Fibroblast of skin of right biceps (primary cell): ENCODE results near the gene MTARC1.

Source experiments
- DNase-seq: peaks from one replicate; pipeline ENCODE4 v3.0.0-alpha.2; 2013

Gene MTARC1

GRCh38 chr1:220786337-220787068, at the start of gene MTARC1:
MTARC1 (plus strand) TSS chr1:220786913; CDS start chr1:220786945, 32 bp downstream.
- DNase-seq, result peak; percentile 36

DNA sequence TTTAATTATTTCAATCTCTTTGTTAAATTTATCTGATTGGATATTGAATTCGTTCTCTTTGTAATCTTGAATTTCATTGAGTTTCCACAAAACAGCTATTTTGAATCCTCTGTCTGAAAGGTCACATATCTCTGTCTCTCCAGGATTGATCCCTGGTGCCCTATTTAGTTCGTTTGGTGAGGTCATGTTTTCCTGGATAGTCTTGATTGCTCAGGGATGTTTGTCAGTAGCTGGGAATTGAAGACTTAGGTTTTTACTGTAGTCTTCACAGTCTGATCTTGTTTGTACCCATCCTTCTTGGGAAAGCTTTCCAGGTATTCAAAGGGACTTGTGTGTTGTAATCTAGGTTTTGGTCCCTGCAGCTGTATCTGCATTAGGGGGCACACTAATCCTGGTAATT, 45.4 kb upstream of the MTARC1 start:
- no peak for DNase-seq

DNA sequence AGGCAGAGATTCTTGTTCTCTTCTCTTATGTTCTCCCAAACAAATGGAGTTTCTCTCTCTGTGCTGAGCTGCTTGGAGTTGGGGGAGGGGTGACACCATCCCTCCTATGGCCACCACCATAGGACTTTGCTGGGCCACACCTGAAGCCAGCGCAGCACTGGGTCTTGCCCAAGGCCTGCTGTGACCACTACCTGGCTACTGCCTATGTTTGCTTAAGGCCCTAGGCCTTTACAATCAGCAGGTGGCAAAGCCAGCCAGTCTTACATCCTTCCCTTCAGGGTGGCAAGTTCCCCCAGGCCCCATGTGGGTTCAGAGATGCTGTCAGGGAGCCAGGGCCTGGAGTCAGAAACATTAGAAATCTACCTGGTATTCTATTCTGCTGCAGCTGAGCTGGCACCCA, 44.9 kb upstream of the MTARC1 start:
- DNase-seq, result no peak

DNA sequence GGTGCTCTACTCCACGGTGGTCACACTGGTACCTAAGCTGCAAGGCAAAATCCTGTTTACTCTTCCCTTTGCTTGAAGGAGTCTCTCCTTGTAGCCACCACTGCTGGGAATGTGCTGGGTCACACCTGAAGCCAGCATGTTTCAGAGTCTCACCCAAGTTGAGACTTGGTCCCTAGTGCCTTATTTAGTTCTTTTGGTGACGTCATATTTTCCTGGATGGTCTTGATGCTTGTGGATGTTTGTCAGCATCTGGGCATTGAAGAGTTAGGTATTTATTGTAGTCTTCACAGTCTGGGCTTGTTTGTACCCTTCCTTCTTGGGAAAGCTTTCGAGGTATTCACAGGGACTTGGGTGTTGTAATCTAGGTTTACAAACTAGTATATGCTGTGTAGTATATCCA, 44.2 kb upstream of the MTARC1 start:
- no peak for DNase-seq

- DNase-seq, result no peak
These were observed 39.9 kb upstream of the MTARC1 start for GRCh38 chr1:220746851-220747250.

DNA sequence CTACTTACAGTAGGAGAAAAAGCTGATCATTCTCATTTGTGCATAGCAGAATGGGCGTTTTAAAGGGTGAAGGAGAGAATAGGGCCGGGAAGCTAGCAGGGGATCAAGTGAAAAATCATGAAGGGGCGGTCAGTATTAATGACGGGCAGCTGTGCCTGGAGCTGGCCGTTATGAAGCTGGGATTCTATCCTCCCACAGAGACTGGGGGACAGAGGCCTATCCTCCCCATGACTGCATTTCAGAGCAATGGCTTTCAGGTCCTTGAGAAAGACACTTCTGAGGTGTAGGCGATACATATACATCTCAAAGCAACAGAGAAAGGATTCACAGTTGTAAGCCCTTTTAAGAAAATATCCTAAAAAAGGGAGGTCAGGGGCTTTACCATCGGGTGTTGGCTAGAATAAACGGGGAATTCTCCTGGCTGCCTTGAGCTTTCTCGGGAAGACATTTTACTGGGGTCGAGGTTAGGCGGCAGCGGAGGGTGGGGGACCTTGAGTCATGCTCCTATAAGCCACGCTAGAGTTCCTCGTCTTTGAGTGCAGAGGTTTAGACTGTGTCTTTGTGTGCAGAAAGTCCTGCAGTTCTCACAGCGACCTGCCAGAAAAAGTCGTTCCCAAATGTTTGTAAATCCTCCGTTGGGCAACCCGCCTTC, 39.1 kb upstream of the MTARC1 start:
- no peak for DNase-seq

DNA sequence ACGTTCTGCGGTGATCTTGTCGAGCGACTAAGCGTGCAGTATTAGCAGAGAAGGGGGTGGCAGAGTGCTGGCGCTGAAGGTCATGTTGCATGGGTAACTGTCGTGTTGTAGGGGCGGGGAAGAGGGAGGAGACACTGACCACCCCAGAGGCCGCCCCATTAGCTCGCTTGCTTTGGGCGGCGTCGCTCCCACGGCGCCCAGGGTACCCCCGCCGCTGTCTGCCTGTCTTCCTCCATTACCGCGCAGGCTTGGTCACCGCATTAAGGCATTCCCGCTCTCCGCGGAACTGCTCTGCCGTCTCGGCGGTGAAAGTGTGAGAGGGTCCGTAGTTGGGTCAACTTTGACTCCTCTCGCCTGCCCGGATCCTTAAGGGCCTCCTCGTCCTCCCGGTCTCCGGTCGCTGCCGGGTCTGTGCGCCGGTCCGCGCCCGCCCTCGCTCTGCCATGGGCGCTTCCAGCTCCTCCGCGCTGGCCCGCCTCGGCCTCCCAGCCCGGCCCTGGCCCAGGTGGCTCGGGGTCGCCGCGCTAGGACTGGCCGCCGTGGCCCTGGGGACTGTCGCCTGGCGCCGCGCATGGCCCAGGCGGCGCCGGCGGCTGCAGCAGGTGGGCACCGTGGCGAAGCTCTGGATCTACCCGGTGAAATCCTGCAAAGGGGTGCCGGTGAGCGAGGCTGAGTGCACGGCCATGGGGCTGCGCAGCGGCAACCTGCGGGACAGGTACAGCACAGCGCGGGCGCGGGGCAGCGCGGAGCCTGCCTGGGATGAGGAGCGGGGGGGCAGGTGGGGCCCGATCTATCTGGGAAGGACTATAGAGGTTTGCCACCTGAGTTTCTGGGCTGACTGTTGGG, 38.4 kb upstream of the MTARC1 start, which contains the start of gene MTARC2:
MTARC2 (plus strand) TSS at position 234 of the 846 bp plus-strand sequence; CDS start at position 444, 210 bp downstream.
- DNase-seq, result peak; percentile 62

DNA sequence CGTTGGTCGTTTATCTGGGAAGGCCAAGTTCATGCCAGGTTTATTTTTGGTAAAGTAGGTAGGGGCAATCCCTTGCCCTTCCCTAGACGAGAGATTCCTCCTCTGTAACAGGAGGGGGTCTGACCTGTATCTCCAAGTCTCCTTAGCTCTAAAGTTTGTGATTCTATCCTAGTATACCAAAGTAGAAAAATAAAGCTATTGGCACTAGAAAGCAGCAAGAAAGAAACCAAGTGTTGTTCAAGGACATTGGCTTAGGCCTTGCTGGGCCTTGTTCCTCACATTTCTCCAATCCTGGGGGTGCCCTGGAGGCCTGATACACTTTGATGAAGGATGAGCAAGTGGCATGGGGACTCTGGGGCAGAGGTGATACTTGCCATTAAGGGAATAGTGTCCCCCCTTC, 37.8 kb upstream of the MTARC1 start:
- DNase-seq, result no peak

DNA sequence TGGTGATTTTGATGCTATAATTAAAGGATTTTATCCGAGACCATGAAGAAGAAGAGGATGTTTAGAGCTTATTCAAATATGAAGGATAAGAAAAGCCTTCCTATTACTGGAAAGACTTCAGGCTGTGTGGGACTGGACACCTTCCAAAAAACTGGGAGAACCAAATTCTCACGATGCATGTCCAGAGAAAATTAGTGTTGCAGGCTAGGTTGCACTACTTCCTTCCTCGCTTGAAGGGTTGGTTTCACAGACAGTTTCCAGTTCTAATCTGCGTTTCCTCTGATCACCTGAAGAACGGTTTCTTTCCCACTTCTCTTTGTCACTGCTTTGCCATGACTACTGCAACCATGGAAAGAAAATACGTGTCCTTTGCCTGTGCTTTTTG, 36.6 kb upstream of the MTARC1 start:
- DNase-seq, result no peak

GRCh38 chr1:220751111-220751510, 35.6 kb upstream of the MTARC1 start:
- DNase-seq, result no peak

GRCh38 chr1:220754212-220754917, 32.3 kb upstream of the MTARC1 start:
- DNase-seq, result no peak

- no peak for DNase-seq
These were observed 31.8 kb upstream of the MTARC1 start for GRCh38 chr1:220754918-220755295.

- DNase-seq, result no peak
These were observed 31.4 kb upstream of the MTARC1 start for GRCh38 chr1:220755309-220755708.

GRCh38 chr1:220757441-220757840, 29.3 kb upstream of the MTARC1 start:
- no peak for DNase-seq

DNA sequence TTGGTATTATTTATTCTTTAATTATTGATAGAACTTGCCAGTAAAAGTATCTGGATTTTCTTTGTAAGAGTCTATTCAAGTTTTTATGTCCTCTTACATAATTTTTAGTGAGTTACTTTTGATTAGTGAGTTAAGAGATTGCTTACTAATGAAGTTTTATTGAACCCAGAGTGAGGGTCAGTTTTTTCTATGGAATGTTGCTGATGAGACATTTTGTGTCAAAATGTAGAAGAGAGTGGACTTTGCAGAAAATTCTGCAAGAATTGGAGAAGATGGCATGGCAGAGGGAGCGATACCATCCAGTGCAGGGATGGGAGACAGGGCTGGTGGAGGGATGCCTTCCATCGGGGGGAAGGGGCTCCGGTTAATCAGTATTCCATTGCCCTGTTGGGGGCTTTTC, 27.6 kb upstream of the MTARC1 start:
- no peak for DNase-seq

GRCh38 chr1:220761688-220762427, 24.9 kb upstream of the MTARC1 start:
- DNase-seq, result no peak

GRCh38 chr1:220764757-220765156, 22.0 kb upstream of the MTARC1 start:
- DNase-seq, result no peak

DNA sequence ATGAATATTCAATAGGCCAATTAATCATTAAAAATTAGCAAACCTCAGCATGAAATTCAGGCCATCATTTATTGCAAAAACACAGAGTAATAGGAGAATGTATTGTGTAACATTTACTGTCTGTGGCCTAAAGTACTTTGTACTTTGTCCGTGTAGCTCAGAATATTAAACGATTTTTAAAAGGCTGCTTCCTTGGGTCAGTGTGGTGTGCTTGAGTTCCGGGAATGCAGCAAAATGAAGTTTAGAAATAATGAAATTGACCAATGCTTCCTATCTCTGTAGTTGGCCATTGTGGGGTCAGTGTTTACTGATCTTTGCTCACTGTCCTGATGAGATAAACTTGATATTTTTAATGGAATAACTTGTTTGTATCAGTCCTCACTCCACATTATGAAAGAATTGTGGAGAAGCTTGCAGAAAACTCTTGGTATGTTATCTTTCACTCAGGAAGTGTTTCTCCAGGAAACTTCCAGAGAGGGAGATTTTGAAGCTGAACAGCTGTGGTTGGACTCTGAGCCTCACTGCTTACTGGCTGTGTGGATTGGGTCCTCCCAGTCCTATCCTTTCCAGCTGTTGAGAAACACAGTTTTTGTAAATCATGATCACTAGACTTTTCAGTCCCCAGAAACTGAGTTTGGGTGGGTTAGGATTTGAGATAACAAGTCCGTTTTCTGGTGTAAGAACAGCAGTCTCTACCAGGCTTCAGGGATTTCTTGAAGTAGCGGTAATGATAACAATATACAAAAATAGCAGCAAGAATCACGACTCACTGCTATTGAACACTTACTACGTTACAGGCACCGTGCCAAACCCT, 19.2 kb upstream of the MTARC1 start:
- DNase-seq, result peak; percentile 25

GRCh38 chr1:220768126-220768601, 18.5 kb upstream of the MTARC1 start:
- no peak for DNase-seq

DNA sequence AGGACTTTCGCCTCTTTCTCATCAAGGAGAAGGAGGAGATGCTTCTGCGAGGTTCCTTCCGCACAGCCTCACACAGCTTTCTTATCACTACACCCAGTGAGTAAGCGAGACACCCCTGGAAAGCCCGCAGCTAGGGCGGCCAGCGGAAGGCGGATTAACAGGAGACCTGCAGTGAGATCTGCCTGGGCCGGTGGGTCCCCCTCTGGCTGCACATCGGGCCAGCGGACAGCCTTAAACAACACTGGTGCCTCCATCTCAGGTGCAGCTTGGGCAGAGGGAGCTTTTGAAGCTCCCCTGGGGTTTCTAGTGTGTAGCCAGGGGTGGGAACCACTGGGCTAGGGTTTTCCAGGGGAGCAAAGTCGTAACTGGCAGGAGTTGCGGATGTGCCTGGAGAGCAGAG, 17.5 kb upstream of the MTARC1 start:
- no peak for DNase-seq

GRCh38 chr1:220770245-220770913, 16.3 kb upstream of the MTARC1 start:
- no peak for DNase-seq
